GM12892 (cell line): Measurements from ENCODE around the gene SREK1IP1.

Source experiments
- POLR2A ChIP-seq: IDR thresholded peaks from 2 replicates; pipeline ENCODE4 v1.6.1; 2011; ENCODE audit warnings: low read depth, low read length, control low read depth
- POLR2AphosphoS5 ChIP-seq: IDR thresholded peaks from 2 replicates; pipeline ENCODE4 v1.6.1; 2011; ENCODE audit warnings: low read depth, low read length, control low read depth

GRCh38 chr5:64742821-64743220, 25.7 kb downstream of the SREK1IP1 start:
- TF ChIP-seq POLR2AphosphoS5 (no peak), POLR2A (no peak)
